ENCODE results near the gene GDAP2.

- TF ChIP-seq POLR2AphosphoS5 (IDR thresholded peaks at IDR 0.05; ENCODE audit: low read depth, low read length) (no peak), REST (IDR thresholded peaks at IDR 0.05; ENCODE audit: insufficient read depth in 1 of 2, low read depth in 2 of 2, low read length in 2 of 2) (no peak), TAF1 (IDR thresholded peaks at IDR 0.05; ENCODE audit: borderline replicate concordance, insufficient read depth, low read length) (no peak), SIN3A (IDR thresholded peaks at IDR 0.05; ENCODE audit: borderline replicate concordance, insufficient read depth, low read length) (no peak), FOXP2 (optimal IDR thresholded peaks at IDR 0.05; ENCODE audit: borderline replicate concordance, extremely low read depth, extremely low read length, insufficient read depth) (no peak)
Measured at GRCh38 chr1:117815926-117816325, 113.5 kb downstream of the GDAP2 start.

Data from PFSK-1 (cell line).